DOHH2 (cell line): ENCODE results near the gene IGFBP3.

Experiments
- H3F3A ChIP-seq: fragments of 200-600 bp; sonication (generic), shearing (Covaris generic); 2 replicates; pipeline ENCODE4 v1.6.0; 2016; ENCODE audit warnings: antibody characterized with exemption, mild to moderate bottlenecking; ENCODE audit not compliant: control insufficient read depth, insufficient read depth
- H3K27ac ChIP-seq: fragments of 200-600 bp; sonication (generic); 2 replicates; pipeline ENCODE4 v1.5.1; 2014; ENCODE audit warnings: low read depth, mild to moderate bottlenecking, low read length, moderate library complexity
- H3K27me3 ChIP-seq: fragments of 200-600 bp; sonication (generic); 2 replicates; pipeline ENCODE4 v1.6.1; 2014; ENCODE audit warnings: mild to moderate bottlenecking, low read length, mixed read lengths; ENCODE audit not compliant: control insufficient read depth
- H3K36me3 ChIP-seq: fragments of 200-600 bp; sonication (generic); 2 replicates; pipeline ENCODE4 v1.6.1; 2014; ENCODE audit warnings: mild to moderate bottlenecking, low read length, moderate library complexity, mixed read lengths; ENCODE audit not compliant: control insufficient read depth
- H3K4me1 ChIP-seq: fragments of 200-600 bp; sonication (generic); 2 replicates; pipeline ENCODE4 v1.6.1; 2014; ENCODE audit warnings: mild to moderate bottlenecking, low read length, mixed read lengths; ENCODE audit not compliant: control insufficient read depth
- H3K4me2 ChIP-seq: fragments of 200-600 bp; sonication (generic); 2 replicates; pipeline ENCODE4 v1.6.0; 2014; ENCODE audit warnings: mild to moderate bottlenecking, low read length, moderate library complexity
- H3K4me3 ChIP-seq: fragments of 200-600 bp; sonication (generic); 2 replicates; pipeline ENCODE4 v1.5.1; 2014; ENCODE audit warnings: mild to moderate bottlenecking, low read length, mixed read lengths
- H3K79me2 ChIP-seq: fragments of 200-600 bp; sonication (generic); 2 replicates; pipeline ENCODE4 v1.6.1; 2014; ENCODE audit warnings: mild to moderate bottlenecking, low read length, mixed read lengths; ENCODE audit not compliant: control insufficient read depth
- H3K9me2 ChIP-seq: fragments of 200-600 bp; sonication (generic); replicated peaks from 2 replicates; pipeline ENCODE4 v1.6.1; 2014; ENCODE audit warnings: mild to moderate bottlenecking, low read length, mixed read lengths; ENCODE audit not compliant: control insufficient read depth
- H3K9me3 ChIP-seq: fragments of 200-600 bp; sonication (generic); 2 replicates; pipeline ENCODE4 v1.6.1; 2014; ENCODE audit warnings: antibody characterized with exemption, low read length, mixed read lengths; ENCODE audit not compliant: control insufficient read depth, insufficient read depth
- H4K20me1 ChIP-seq: fragments of 200-600 bp; sonication (generic); 2 replicates; pipeline ENCODE4 v1.6.0; 2014; ENCODE audit warnings: low read depth, mild to moderate bottlenecking, antibody characterized with exemption, low read length, moderate library complexity; ENCODE audit not compliant: control insufficient read depth, insufficient read depth
- EZH2phosphoT487 ChIP-seq: fragments of 200-600 bp; sonication (generic); IDR thresholded peaks from 2 replicates; pipeline ENCODE4 v1.6.1; 2017; ENCODE audit warnings: borderline replicate concordance, mild to moderate bottlenecking, antibody characterized with exemption, low read length, moderate library complexity, mixed read lengths
- TF ChIP-seq, protein P1 (sequence below): fragments of 200-600 bp; sonication (generic); IDR thresholded peaks from one replicate; pipeline ENCODE4 v1.5.1; 2014; ENCODE audit warnings: antibody characterized with exemption, mild to moderate bottlenecking, low read depth, low read length; ENCODE audit not compliant: poor library complexity, severe bottlenecking

The IGFBP3 gene

DNA sequence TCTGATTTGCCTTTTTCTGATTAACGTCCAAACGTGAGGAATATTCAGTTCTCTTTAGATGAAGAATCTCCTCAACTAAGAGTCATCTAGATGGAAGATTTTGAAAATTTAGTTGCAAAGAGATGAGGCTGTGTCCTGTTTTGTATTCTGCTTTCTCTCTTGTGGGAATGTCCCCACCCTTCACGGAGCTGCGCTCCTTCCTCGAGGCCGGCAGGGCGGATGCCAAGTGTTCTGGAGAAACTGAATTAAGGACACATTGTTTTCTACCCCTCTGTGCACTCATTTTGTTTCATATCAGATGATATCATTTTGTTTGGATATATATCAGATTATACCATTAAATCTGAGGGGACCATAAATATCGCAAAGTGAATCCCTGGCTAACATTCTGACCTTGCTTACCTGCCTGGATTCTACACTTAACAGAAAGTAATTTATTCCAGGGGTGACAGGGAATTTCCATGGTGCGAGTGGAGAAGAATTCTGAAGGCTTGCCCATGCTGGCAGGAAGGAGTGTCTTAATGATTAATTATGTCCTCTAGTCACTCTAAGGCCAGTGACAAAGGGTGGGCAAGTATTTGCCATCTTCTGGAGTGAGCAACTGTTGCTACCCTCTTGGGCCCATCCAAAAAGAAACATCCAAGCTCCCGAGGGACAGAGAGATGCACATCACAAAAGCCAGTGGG is 47.9 kb upstream of the IGFBP3 start:
- Histone ChIP-seq H3K27me3 (no peaks in the 10 kb centered on the region), H3K9me2 (no peaks in the 10 kb centered on the region), H3K4me3 (no peak overlapping the region), H3K4me1 (no peaks in the 10 kb centered on the region), H3K36me3 (no peaks in the 10 kb centered on the region), H3K4me2 (no peak overlapping the region), H4K20me1 (no peaks in the 10 kb centered on the region), H3K27ac (no peak overlapping the region), H3K9me3 (no peaks in the 10 kb centered on the region), H3F3A (no peaks in the 10 kb centered on the region), H3K79me2 (no peaks in the 10 kb centered on the region)
- TF ChIP-seq, protein P1, sequence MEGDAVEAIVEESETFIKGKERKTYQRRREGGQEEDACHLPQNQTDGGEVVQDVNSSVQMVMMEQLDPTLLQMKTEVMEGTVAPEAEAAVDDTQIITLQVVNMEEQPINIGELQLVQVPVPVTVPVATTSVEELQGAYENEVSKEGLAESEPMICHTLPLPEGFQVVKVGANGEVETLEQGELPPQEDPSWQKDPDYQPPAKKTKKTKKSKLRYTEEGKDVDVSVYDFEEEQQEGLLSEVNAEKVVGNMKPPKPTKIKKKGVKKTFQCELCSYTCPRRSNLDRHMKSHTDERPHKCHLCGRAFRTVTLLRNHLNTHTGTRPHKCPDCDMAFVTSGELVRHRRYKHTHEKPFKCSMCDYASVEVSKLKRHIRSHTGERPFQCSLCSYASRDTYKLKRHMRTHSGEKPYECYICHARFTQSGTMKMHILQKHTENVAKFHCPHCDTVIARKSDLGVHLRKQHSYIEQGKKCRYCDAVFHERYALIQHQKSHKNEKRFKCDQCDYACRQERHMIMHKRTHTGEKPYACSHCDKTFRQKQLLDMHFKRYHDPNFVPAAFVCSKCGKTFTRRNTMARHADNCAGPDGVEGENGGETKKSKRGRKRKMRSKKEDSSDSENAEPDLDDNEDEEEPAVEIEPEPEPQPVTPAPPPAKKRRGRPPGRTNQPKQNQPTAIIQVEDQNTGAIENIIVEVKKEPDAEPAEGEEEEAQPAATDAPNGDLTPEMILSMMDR: no peak
- no peak for TF ChIP-seq EZH2phosphoT487

DNA sequence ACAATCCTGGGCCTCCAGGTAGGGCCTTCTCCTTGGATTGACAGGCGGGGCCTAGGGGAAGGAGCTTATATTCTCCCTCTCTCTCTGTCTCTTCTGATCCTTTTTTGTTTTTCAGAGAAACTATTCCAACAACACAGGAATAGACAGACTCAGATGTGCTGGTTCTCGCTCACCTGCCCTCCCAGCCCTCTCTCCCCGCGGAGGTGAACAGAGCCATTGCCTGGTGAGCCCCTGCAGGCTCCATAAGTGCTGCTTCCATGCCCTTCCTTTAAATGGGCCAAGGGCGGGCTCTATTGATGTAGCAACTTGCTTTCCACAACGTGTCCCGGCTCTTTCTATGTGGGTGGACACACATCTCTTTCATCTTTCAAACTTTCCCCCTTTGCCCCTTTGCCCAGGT is 47.2 kb upstream of the IGFBP3 start:
- H3K27me3 ChIP-seq: no peaks in the 10 kb centered on the region
- H3K4me2 ChIP-seq: no peak overlapping the region
- no peaks in the 10 kb centered on the region for H3K79me2 ChIP-seq
- H3K9me2 ChIP-seq: no peaks in the 10 kb centered on the region
- H3K9me3 ChIP-seq: no peaks in the 10 kb centered on the region
- H3K4me3 ChIP-seq: no peak overlapping the region
- H3K27ac ChIP-seq: no peak overlapping the region
- no peaks in the 10 kb centered on the region for H3K36me3 ChIP-seq
- H3K4me1 ChIP-seq: no peaks in the 10 kb centered on the region
- TF ChIP-seq EZH2phosphoT487: no peak
- TF ChIP-seq, protein P1: no peak
- H3F3A ChIP-seq: no peaks in the 10 kb centered on the region
- no peaks in the 10 kb centered on the region for H4K20me1 ChIP-seq

DNA sequence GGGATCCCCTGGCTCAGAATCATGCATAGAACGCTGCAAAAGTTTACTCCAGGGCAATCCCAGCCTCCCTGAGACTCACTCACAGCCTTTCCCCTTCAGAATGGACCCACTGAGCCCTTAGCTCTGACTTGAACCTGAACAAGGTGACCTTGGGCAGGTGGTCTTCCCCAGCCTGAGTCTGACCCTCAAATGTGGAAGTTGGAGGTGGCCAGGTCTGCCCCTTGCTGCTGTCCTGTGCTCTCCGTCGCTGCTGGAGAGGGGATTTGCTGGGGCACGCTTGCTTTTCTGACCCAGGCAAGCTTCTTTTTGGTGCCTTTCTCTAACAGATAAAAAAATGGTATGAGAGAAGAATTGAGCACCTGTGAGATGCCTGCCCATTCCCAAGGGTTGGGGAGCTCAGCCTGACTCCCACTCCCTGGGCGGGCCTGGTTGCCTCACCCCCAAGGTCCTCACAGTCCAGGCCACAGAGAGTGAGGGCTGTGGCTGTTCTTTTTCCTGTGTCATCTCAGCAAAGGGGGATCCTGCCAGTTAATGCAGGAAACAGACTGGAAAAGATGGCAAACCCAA is 46.6 kb upstream of the IGFBP3 start:
- no peak overlapping the region for H3K4me3 ChIP-seq
- H3K9me3 ChIP-seq: no peaks in the 10 kb centered on the region
- H3K4me1 ChIP-seq: no peaks in the 10 kb centered on the region
- no peak overlapping the region for H3K4me2 ChIP-seq
- no peaks in the 10 kb centered on the region for H3K79me2 ChIP-seq
- no peak overlapping the region for H3K27ac ChIP-seq
- no peaks in the 10 kb centered on the region for H3K36me3 ChIP-seq
- no peaks in the 10 kb centered on the region for H3K9me2 ChIP-seq
- no peaks in the 10 kb centered on the region for H3F3A ChIP-seq
- TF ChIP-seq, protein P1: no peak
- TF ChIP-seq EZH2phosphoT487: no peak
- H4K20me1 ChIP-seq: no peaks in the 10 kb centered on the region
- H3K27me3 ChIP-seq: no peaks in the 10 kb centered on the region
